ENCODE data around the gene MAP1S. TPM values are rescaled to one million over a fixed set of nuclear protein-coding genes. Genes with fewer than 3 reads are reported as not detected.

Gene MAP1S
- total RNA-seq, 1 donor from 2014 or later: 55.8 TPM

- ATAC-seq (no peak), DNase-seq (ENCODE audit: low spot score) (no peak)
- intact Hi-C loops (cut with DNase I): no loop called here
These were observed 7.9 kb downstream of the MAP1S start for GRCh38 chr19:17726964-17727773.

DNA sequence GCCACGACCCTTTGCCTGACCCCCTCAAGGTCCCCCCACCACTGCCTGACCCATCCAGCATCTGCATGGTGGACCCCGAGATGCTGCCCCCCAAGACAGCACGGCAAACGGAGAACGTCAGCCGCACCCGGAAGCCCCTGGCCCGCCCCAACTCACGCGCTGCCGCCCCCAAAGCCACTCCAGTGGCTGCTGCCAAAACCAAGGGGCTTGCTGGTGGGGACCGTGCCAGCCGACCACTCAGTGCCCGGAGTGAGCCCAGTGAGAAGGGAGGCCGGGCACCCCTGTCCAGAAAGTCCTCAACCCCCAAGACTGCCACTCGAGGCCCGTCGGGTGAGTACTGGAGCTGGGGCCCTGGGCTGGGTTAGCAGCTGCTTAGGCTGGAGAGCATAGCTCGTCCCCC lies 8.6 kb downstream of the MAP1S start:
- intact Hi-C loops (cut with DNase I): no loop called here
- ATAC-seq (no peak), DNase-seq (ENCODE audit: low spot score) (no peak)

- ATAC-seq: no peak
These were observed 13.8 kb downstream of the MAP1S start for GRCh38 chr19:17733127-17733526.

GRCh38 chr19:17734146-17734545 lies 14.9 kb downstream of the MAP1S start:
- no peak for DNase-seq (ENCODE audit: low spot score)
- ATAC-seq: no peak
- intact Hi-C loops (cut with DNase I): no loop called here

More at GRCh38 chr19:17733127-17733526, 13.8 kb downstream of the MAP1S start:
- no peak for DNase-seq (ENCODE audit: low spot score)
- intact Hi-C loops (cut with DNase I): no loop called here

- intact Hi-C loops (cut with DNase I): no loop called here
- ATAC-seq: no peak
These were observed 16.1 kb downstream of the MAP1S start for GRCh38 chr19:17735410-17735809.

GRCh38 chr19:17737690-17738153 lies 18.4 kb downstream of the MAP1S start:
- intact Hi-C loops (cut with DNase I): no loop called here
- ATAC-seq (no peak), DNase-seq (ENCODE audit: low spot score) (no peak)

More at GRCh38 chr19:17735410-17735809, 16.1 kb downstream of the MAP1S start:
- no peak for DNase-seq (ENCODE audit: low spot score)

GRCh38 chr19:17739121-17739875 lies 20.0 kb downstream of the MAP1S start:
- ATAC-seq (peak; percentile 60), DNase-seq (ENCODE audit: low spot score) (no peak)
- intact Hi-C loops (cut with DNase I): no loop called here

DNA sequence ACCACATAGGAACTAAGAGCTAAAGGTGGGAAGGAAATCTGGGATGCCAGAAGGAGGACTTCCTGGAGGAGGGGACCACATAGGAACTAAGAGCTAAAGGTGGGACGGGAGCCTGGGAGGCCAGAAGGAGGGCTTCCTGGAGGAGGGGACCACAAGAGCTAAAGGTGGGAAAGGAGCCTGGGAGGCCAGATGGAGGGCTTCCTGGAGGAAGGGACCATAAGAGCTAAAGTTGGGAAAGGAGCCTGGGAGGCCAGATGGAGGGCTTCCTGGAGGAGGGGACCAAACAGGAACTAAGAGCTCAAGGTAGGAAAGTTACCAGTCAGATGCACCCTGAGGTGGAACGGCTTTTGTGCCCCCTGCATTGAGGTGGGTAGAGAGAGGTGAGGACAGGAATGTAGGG lies 22.2 kb downstream of the MAP1S start:
- DNase-seq (ENCODE audit: low spot score) (no peak), ATAC-seq (no peak)
- intact Hi-C loops (cut with DNase I): no loop called here

DNA sequence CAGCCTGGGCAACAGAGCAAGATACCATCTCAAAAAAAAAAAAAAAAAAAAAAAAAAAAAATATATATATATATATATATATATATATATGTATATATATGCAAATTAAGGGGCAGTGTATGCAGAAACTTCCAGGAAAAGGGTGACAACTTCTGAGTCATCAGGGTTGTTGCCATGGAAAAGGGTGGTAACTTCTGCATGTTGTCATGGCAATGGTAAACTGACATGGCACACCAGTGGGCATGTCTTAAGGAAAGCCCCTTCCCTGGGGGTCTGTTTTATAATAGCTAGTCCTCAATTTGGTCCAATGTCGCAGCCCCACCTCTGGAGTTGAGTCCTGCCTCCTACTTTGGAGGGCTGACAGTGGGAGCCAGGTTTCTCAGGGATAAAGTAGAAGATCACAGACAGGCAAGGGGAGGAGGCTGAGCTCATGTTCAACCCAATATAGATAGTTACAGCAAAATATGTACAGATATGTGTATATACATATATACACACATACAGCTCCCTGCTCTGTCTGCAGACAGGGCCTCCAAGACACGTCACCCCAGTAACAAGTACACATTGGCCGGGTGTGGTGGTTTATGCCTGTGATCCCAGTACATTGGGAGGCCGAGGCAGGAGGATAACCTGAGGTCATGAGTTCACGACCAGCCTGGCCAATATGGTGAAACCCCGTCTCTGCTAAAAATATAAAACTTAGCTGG lies 24.7 kb downstream of the MAP1S start:
- ATAC-seq: no peak
- no peak for DNase-seq (ENCODE audit: low spot score)
- intact Hi-C loops (cut with DNase I): no loop called here

DNA sequence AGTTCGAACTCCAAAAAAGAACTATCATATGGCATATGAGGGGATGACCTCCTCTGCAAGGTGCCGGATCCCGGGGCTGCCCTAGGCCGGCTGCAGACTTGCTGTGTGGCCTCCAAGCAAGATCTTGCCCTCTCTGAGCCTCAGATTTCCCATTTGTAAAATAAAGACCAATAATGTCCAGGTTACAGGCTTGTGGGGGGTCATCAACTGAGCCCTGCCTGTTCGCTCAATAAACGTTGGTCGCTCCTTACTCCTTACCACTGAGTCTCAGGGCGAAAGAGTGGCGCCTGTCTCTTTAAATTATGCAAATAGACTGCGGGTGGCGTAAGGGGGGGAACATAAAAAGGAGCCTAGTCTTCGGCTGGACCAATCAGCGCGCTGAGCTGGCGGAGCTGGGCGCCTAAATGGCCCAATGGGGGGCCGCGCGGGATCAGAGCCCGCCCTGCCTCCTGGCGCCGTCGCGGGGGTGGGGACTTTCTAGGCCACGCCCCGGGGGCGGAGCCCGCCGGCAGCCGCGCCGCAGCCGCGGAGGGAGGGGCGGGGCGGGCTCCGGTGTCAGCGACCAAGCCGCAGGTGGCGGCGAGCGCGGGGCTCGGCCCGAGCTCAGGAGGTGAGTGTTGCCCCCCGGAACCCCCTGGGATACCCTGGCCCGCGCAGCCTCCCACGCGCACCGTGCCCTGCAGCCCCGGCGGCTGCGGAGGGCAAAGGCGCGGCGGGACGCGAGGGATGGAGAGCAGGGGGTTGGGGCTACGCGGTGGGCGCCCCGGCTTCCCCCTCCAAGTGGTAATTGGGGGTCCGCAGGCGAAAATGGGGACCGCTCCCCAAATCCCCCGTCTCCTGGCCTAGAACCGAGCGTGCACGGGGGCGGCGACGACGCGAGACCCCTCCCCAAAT lies 28.2 kb downstream of the MAP1S start:
- peak; percentile 94 for DNase-seq (ENCODE audit: low spot score)
- peak; percentile 98 for ATAC-seq
- intact Hi-C loops (cut with DNase I): no loop called here

DNA sequence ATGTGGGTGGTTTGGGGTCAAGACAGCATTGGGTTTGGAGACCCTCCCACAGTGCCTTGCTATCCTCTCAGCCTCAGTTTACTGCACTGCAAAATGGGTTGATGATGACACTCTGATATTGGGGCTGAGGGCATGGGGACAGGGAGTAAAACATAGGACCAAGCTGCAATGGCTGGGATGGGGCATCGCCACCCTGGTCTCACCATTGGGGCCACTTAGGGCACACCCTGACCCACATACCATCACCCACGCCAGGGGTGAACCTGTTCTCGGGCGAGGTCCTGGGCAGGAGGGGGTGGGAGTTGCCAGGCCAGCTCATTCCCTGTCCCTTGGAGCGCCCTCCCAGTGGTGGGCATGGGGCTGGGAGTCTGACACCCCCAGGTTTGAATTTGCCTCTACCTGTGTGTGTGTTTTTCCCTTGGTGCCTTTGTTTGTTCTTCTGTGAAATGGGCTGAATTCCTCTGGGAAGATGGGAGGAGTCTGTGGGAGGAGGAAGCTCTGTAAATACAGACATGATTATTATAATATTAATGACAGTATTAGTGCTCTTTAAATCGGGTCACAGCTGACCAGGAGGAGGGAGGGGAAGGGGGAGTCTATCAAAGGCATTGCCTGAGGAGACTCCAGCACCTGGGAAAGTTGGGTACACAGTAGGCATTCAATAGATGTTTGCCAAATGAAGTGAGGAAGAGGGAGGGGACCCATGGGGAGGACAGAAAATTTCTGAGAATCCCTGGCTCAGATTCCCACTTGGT lies 29.8 kb downstream of the MAP1S start:
- DNase-seq (ENCODE audit: low spot score) (no peak), ATAC-seq (no peak)
- intact Hi-C loops (cut with DNase I): no loop called here

- intact Hi-C loops (cut with DNase I): no loop called here
- no peak for DNase-seq (ENCODE audit: low spot score)
- no peak for ATAC-seq
These were observed 30.6 kb downstream of the MAP1S start for GRCh38 chr19:17749912-17750317.

- intact Hi-C loops (cut with DNase I): no loop called here
- peak; percentile 24 for ATAC-seq
- no peak for DNase-seq (ENCODE audit: low spot score)
These were observed 32.0 kb downstream of the MAP1S start, which contains the start of gene FCHO1 for GRCh38 chr19:17751103-17751911. FCHO1 (plus strand) TSS chr19:17751477; CDS start chr19:17755165, 3,688 bp downstream.

DNA sequence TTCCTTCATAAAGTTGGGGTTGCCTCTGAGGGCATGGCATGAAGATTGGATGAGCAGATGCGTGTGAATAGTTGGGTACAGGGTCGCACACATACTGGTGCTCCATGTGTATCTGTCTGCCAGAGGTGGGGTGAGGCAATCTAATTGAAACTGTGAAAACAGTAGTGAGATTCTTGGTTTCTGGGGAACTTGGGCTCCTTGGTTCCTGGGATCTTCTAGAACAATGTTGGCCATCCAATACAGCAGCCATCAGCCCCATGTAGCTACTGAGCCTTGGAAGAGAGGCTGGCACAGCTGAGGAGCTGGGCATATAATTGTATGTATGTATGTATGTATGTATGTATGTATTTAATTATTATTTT lies 32.6 kb downstream of the MAP1S start:
- DNase-seq (ENCODE audit: low spot score): no peak

GRCh38 chr19:17752865-17753639 lies 33.8 kb downstream of the MAP1S start:
- intact Hi-C loops (cut with DNase I): no loop called here
- DNase-seq (ENCODE audit: low spot score): no peak
- no peak for ATAC-seq

More for the DNA sequence above, 32.6 kb downstream of the MAP1S start:
- no peak for ATAC-seq
- intact Hi-C loops (cut with DNase I): no loop called here

DNA sequence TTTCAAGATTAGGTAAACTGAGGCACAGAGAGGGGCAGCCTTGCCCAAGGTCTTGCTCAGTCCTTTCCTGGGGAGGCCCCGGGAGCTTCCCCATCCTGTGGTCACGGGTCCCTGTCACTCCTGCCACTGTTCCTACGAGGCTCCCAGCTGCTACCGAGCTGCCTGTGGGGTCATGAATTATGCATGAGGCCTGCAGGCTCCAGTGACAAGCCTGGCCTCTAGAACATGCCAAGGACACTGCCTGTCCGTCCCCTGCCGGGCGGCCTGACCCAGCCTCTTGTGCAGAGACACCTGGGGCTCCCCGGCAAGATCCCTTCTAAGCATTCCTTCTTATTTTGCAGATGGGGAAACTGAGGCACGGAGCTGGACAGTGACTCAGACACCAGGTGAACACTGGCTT lies 34.7 kb downstream of the MAP1S start:
- ATAC-seq: no peak
- no peak for DNase-seq (ENCODE audit: low spot score)
- intact Hi-C loops (cut with DNase I): no loop called here
